GM13977 (cell line): ENCODE data around the gene DIRAS1.

Experiments
- DNase-seq: peaks from one replicate; pipeline ENCODE4 v3.0.0; 2012; ENCODE audit warnings: low spot score
- in situ Hi-C: fragments of 300-500 bp; cut with MboI; formaldehyde crosslinking; loops from one replicate; pipeline ENCODE4 v1.12.0; 2022; ENCODE audit warnings: low sequenced_read_pairs, low pct_unique_long_range_greater_than_20kb, mixed read lengths, inconsistent platforms; ENCODE audit not compliant: unreplicated experiment
- TF ChIP-seq, protein P1 (sequence below): IDR thresholded peaks from 2 replicates; pipeline ENCODE4 v1.5.1; 2012; ENCODE audit warnings: mild to moderate bottlenecking, control low read depth; ENCODE audit not compliant: insufficient read depth; ENCODE audit errors: extremely low read depth, missing control alignments

DIRAS1 gene

DNA sequence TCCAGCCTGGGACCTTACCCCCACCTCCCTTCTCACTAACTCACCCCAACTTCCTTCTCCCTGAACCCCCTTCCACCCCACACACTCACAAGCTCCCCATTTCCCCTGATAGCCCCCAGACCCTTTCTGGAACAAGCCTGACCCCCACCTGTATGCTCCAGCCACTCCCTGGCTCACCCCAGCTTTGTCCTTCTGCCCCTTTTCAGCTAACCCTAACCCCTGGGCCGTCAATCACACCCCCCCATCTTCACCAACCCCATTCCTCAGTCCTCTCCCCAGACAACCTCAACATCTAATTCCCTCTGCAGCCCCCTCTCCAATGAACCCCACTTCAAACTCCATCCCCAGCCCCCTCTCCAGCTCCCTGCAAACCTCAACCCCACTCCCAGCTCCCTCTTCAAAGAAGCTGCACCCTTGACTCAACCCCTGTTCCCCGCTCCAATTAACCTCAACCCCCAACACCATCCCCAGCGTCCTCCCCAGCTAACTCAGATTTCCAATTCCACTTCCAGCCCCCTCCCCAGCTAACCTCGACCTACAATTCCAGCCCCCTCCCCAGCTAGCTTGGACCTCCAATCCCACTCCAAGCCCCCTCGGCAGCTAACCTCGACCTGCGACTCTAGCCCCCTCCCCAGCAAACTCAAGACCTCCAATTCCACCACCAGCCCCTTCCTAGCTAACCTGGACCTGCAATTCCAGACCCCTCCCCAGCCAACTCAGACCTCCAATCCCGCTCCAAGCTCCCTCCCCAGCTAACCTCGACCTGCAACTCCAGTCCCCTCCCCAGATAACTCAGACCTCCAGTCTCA is 19.6 kb downstream of the DIRAS1 start:
- in situ Hi-C loops = no loop called here
- DNase-seq = no peak
- TF ChIP-seq, protein P1, sequence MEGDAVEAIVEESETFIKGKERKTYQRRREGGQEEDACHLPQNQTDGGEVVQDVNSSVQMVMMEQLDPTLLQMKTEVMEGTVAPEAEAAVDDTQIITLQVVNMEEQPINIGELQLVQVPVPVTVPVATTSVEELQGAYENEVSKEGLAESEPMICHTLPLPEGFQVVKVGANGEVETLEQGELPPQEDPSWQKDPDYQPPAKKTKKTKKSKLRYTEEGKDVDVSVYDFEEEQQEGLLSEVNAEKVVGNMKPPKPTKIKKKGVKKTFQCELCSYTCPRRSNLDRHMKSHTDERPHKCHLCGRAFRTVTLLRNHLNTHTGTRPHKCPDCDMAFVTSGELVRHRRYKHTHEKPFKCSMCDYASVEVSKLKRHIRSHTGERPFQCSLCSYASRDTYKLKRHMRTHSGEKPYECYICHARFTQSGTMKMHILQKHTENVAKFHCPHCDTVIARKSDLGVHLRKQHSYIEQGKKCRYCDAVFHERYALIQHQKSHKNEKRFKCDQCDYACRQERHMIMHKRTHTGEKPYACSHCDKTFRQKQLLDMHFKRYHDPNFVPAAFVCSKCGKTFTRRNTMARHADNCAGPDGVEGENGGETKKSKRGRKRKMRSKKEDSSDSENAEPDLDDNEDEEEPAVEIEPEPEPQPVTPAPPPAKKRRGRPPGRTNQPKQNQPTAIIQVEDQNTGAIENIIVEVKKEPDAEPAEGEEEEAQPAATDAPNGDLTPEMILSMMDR = no peak

DNA sequence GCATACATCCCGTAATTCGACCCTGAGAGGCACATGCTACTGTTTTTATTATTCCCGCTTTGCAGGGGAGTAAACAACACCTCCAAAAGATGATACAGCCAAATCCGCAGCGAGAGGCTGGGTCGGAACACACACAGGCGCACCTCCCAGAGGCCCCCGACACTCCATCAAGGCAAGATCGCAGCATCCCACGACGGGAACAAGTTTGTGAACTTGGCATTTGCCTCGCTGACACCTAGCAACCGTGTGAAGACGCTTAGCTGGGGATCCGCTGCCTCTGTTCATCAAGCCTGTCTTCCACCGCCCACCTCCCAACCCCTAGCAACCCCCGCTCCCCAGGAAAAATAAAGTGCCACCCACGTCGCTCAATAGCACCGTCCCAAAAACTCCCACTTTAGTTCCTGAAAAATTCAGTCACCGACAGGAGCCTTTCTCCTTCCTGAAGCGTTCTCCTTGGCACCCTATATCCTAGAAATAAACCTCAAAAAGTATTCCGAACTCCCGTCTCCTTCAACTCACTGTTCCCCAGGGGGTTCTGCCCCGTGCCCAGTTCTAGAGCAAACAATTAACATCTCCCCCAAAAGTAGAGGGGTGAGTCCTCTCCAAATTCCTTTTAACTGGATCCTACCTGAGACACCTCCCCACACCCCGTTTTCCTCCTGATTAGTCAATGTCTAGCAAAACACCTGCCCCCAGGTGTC is 20.4 kb downstream of the DIRAS1 start:
- in situ Hi-C loops = no loop called here
- TF ChIP-seq, protein P1 = no peak
- no peak for DNase-seq

DNA sequence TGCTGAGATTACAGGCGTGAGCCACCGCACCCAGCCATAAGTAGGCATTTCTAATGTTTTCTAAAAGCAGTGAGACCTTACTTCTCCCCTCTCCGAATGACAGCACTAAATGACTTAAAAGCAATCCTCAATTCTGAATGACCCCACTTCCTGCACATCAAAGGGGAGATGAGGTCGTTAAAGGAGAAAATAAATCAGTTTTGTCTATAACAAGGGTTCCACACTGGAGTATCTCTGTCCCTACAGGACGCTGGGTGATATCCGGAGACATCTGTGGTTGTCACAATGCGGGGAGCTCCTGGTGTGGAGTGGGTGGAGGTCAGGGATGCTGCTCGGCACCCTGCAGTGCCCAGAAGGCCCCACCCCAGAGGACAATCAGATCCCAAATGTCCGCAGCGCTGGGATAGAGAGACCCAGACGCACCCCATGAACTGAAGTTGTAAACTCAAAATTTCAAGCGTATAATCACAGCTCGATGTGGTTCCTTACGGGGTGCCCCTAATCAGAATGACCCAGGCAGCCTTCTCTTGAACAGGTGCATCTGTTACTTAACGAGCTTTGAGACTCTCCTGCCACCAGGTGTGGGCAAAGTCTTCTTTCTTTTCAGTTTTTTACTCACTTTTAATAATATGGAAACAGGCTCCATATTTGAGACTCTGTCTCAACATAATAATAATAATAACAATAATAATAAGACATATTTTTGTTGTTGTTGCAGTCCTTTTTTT is 21.6 kb downstream of the DIRAS1 start:
- in situ Hi-C loops = no loop called here
- no peak for DNase-seq
- TF ChIP-seq, protein P1 = no peak

DNA sequence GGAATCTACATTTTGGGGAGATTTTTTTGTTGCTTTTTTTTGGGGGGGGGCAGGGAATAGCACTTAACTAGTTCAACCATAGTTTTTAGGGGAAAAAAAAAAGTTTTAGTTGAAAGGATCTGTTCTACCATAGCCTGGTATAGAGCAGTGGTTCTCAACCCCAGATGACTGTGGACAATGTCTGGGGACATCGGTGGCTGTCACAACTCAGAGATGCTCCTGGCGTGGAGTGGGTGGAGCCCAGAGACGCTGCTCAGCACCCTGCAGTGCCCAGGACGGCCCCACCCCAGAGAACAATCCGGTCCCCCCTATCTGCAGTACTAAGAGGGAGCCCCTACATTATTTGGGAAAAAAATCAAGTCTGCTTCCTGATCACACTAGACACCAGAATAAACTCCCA is 27.0 kb downstream of the DIRAS1 start:
- TF ChIP-seq, protein P1 = no peak
- DNase-seq = no peak
- in situ Hi-C loops = no loop called here

DNA sequence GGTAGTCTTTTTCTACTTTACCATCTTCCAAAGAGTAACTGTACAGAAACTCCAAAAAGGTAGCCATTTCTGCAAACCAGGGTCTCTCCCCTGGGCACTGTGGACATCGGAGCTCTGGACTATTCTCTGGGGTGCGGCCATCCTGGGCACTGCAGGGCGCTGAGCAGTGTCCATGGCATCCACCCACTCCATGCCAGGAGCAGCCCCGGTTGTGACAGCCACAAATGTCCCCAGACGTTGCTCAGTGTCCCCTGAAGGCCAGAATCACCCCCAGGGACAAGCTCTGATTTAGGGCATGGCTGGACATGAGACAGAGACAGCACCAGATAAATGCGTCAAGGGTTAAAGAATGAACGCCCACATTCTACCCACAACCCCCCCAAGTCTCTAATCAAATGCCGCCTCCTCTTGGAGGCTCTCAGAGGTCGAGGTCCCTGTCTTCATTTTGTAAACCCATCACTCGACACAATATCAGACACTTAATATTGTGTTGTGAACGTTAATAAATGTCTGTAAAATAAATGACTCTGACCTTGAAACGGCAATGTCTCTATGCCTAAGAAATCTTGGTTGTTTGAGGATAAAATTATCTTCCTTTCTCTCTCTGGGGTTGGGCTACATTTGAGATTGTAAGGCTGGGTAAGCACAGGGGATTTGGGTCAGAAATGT is 27.5 kb downstream of the DIRAS1 start:
- TF ChIP-seq, protein P1 = no peak
- in situ Hi-C loops = no loop called here
- no peak for DNase-seq

DNA sequence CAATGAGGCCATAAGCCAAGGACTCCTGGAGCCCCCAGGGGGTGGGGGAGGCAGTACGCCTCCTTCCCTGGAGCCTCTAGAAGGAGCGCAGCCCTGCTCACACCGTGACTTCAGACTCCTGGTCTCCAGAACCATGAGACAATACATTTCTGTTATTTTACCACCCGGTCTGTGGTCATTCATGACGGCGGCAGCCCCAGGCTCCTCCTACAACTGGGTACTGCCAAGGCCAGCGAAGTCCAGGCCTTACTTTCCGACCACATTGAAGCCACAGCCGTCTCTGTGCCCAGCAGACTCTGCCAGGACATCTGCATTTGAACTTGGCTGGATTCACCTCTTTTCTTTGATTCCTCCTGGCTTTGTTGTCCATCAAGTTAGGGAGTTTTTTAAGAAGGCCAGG is 29.2 kb downstream of the DIRAS1 start:
- in situ Hi-C loops = no loop called here
- TF ChIP-seq, protein P1 = no peak
- DNase-seq = no peak
